Caco-2 (cell line): ENCODE measurements around the gene HIRIP3. TPM values are rescaled to one million over a fixed set of nuclear protein-coding genes. Genes with fewer than 3 reads are reported as not detected.

ENCODE experiments used
- BruUV-seq: library from RNA; stranded (reverse); fragments of 400-500 nt; replicated peaks from 2 replicates; lab custom pipeline; 2021; lab: Mats Ljungman, UMichigan
- CTCF ChIA-PET: fragments of 300-600 bp; sonication (Branson Sonifier 250); formaldehyde crosslinking; loops from one replicate; lab custom pipeline; 2022; ENCODE audit warnings: antibody characterized with exemption; lab: Charles Lee
- POLR2A ChIA-PET: fragments of 300-600 bp; sonication (Branson Sonifier 250); formaldehyde crosslinking; loops from one replicate; lab custom pipeline; 2022; ENCODE audit warnings: antibody characterized with exemption; lab: Charles Lee
- DNase-seq, 2 experiments: peaks; one replicate each; pipeline versions ENCODE4 v3.0.0 to v3.0.0-alpha.2; 2020 to 2022
- H3K27me3 ChIP-seq: replicated peaks from 2 replicates; pipeline ENCODE4 v1.6.0; 2011; ENCODE audit warnings: low read length; ENCODE audit not compliant: control insufficient read depth, insufficient read depth
- H3K36me3 ChIP-seq: 2 replicates; pipeline ENCODE4 v1.5.1; 2011; ENCODE audit warnings: low read length; ENCODE audit not compliant: control insufficient read depth, insufficient read depth
- H3K4me1 ChIP-seq: fragments of 250-450 bp; sonication (Bioruptor Pico); 2 replicates; pipeline ENCODE4 v1.5.1; 2020; ENCODE audit warnings: mild to moderate bottlenecking
- H3K4me3 ChIP-seq: 2 replicates; pipeline ENCODE4 v1.5.1; 2011; ENCODE audit warnings: low read depth, mild to moderate bottlenecking, control low read depth, low read length
- H3K9me3 ChIP-seq: fragments of 250-450 bp; sonication (Bioruptor Pico); 2 replicates; pipeline ENCODE4 v1.5.1; 2020; ENCODE audit warnings: mild to moderate bottlenecking, moderate library complexity
- H3K27ac Mint-ChIP-seq: one replicate; pipeline ENCODE4 v1.8.0; 2022; ENCODE audit warnings: mixed read lengths; ENCODE audit not compliant: unreplicated experiment
- H3K27me3 Mint-ChIP-seq: one replicate; pipeline ENCODE4 v1.8.0; 2022; ENCODE audit warnings: mixed read lengths; ENCODE audit not compliant: insufficient read depth, unreplicated experiment
- H3K36me3 Mint-ChIP-seq: one replicate; pipeline ENCODE4 v1.8.0; 2022; ENCODE audit warnings: mild to moderate bottlenecking, mixed read lengths; ENCODE audit not compliant: insufficient read depth, unreplicated experiment
- H3K4me1 Mint-ChIP-seq: one replicate; pipeline ENCODE4 v1.8.0; 2022; ENCODE audit warnings: low read depth, mixed read lengths; ENCODE audit not compliant: unreplicated experiment
- H3K4me3 Mint-ChIP-seq: one replicate; pipeline ENCODE4 v1.8.0; 2022; ENCODE audit warnings: mild to moderate bottlenecking, moderate library complexity, mixed read lengths; ENCODE audit not compliant: unreplicated experiment
- H3K9me3 Mint-ChIP-seq: one replicate; pipeline ENCODE4 v1.8.0; 2022; ENCODE audit warnings: mixed read lengths; ENCODE audit not compliant: unreplicated experiment
- intact Hi-C: fragments of 100-400 bp; cut with micrococcal nuclease; formaldehyde crosslinking; loops from one replicate; pipeline ENCODE4 v1.10.0; 2022; ENCODE audit not compliant: unreplicated experiment
- total RNA-seq: library from RNA; stranded (reverse); gene quantifications from 2 replicates; pipeline ENCODE4 v1.2.3, GENCODE V29; 2022
- TF ChIP-seq, protein P1 (sequence below), 2 experiments: fragments of 200-600 bp in 1 of 2; IDR thresholded peaks; 1 replicate in 1 of 2; 2 replicates in 1 of 2; pipeline versions ENCODE4 v1.5.1 to v1.8.0; 2011 to 2022; ENCODE audit warnings: antibody characterized with exemption in 1 of 2, control low read depth in 1 of 2, inconsistent platforms in 1 of 2, low read depth in 1 of 2, low read length in 1 of 2, mild to moderate bottlenecking in 1 of 2, moderate library complexity in 1 of 2; ENCODE audit not compliant: insufficient read depth in 1 of 2, severe bottlenecking in 1 of 2, unreplicated experiment in 1 of 2

The HIRIP3 gene
- total RNA-seq, 1 experiment from 2014 or later, result 23.3 TPM

DNA sequence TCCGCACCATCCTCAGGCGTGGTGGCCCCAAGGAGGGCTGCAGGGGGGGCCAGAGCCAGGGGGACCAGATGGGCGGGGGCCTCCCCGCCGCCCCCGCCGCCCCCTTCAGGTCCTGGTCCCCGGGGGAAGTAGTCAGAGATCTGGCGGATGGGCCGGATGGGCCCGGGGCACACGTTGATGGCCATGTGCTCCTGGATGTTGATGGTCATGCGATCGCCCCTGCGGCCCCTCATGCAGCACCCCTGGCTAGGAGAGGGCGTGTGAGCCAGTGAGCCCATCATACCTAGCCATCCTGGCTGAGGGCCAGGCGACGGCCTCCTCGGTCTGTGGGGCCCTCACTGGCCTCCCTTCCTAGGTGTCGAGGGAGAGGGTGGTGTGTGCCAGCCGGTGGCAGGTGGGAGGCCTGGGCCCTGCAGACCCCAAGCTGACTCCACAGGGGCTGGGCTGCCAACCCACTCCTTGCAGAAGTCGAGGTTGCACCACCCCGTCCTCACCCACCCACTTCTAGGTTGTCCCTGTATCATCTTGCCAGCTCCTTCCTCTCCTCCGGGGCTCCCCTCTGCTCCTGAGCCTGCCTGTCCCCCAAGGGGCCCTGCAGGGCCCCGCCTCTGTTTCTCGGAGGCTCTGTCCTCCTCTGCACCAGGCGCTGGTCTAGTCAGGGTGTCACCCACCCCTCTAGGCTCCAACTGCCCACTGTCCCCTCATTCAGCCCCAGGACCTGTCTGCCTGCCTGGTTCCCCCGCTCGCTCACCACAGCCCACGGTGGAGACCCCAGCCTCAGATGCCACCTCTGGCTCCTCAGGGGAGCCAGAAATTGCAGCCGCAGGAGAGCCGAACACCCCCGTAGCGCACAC is 14.8 kb upstream of the HIRIP3 start:
- H3K4me3 Mint-ChIP-seq, result peak overlapping the region; percentile 68
- H3K36me3 Mint-ChIP-seq, result no peaks in the 10 kb centered on the region
- POLR2A ChIA-PET, result no interaction called here
- no peaks in the 10 kb centered on the region for H3K9me3 ChIP-seq
- H3K4me1 ChIP-seq, result no peaks in the 10 kb centered on the region
- no peaks in the 10 kb centered on the region for H3K27me3 ChIP-seq
- no TSS peak for BruUV-seq
- no peak for DNase-seq
- H3K36me3 ChIP-seq, result no peaks in the 10 kb centered on the region
- H3K27ac Mint-ChIP-seq, result no peak overlapping the region
- H3K4me1 Mint-ChIP-seq, result no peaks in the 10 kb centered on the region
- H3K4me3 ChIP-seq, result peak overlapping the region; percentile 83
- TF ChIP-seq, protein P1, sequence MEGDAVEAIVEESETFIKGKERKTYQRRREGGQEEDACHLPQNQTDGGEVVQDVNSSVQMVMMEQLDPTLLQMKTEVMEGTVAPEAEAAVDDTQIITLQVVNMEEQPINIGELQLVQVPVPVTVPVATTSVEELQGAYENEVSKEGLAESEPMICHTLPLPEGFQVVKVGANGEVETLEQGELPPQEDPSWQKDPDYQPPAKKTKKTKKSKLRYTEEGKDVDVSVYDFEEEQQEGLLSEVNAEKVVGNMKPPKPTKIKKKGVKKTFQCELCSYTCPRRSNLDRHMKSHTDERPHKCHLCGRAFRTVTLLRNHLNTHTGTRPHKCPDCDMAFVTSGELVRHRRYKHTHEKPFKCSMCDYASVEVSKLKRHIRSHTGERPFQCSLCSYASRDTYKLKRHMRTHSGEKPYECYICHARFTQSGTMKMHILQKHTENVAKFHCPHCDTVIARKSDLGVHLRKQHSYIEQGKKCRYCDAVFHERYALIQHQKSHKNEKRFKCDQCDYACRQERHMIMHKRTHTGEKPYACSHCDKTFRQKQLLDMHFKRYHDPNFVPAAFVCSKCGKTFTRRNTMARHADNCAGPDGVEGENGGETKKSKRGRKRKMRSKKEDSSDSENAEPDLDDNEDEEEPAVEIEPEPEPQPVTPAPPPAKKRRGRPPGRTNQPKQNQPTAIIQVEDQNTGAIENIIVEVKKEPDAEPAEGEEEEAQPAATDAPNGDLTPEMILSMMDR (IDR thresholded peaks at IDR 0.05; ENCODE audit: insufficient read depth in 1 of 2, low read depth in 1 of 2, low read length in 1 of 2, severe bottlenecking in 1 of 2, unreplicated experiment in 1 of 2), result no peak
- no peaks in the 10 kb centered on the region for H3K27me3 Mint-ChIP-seq
- intact Hi-C loops, result no loop called here
- no peaks in the 10 kb centered on the region for H3K9me3 Mint-ChIP-seq
- CTCF ChIA-PET, result interaction anchor here (0.6 kb wide), 1 partner anchor 310 kb away, joined by 3 read pairs; no protein-coding TSS in a partner anchor

DNA sequence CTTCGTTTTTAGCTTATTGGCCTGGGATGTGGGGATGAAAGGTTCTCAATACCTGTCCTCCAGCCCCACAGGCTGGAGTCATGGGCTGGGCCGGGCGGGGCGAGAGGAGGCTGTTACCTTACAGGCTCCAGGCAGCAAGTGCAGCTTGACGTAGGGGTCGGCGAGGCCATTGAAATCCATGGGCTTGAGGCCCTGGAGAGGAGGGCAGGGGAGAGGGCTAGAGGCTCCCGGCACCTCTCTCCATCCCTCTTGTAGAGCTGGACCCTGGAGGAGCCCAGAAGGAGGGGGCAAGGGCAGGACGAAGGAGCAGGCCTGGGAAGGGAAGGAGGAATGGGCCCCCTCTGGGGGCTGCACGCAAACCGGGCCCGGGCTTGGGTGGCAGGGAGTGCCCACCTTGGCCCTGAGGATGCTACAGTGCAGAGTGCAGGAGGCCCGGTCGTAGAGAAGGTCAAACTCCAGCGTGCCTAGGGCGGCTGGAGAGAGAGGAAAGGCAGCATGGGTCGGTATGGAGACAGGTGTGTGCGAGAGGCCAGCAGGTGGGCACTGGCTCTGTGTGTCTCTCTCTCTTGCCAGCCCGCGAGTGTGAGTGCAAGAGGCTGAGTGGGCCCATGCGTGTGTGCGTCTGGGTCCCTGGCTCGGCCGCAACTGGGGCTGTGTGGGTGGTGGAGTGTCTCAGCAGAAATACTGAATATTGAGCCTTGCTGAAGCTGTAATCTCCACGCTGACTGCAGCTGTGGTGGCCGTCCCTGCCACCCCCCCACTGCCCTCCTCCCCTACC is 13.9 kb upstream of the HIRIP3 start:
- no TSS peak for BruUV-seq
- intact Hi-C loops, result no loop called here
- no peak overlapping the region for H3K27ac Mint-ChIP-seq
- H3K36me3 Mint-ChIP-seq, result peaks cover 1% of the 10 kb centered on the region
- ChIA-PET CTCF (no interaction called here), POLR2A (no interaction called here)
- no peaks in the 10 kb centered on the region for H3K36me3 ChIP-seq
- H3K9me3 ChIP-seq, result no peaks in the 10 kb centered on the region
- H3K4me1 Mint-ChIP-seq, result no peaks in the 10 kb centered on the region
- H3K4me3 ChIP-seq, result no peak overlapping the region
- H3K4me1 ChIP-seq, result no peaks in the 10 kb centered on the region
- peak overlapping the region; percentile 7 for H3K4me3 Mint-ChIP-seq
- no peaks in the 10 kb centered on the region for H3K27me3 Mint-ChIP-seq
- no peaks in the 10 kb centered on the region for H3K9me3 Mint-ChIP-seq
- TF ChIP-seq, protein P1 (IDR thresholded peaks at IDR 0.05; ENCODE audit: insufficient read depth in 1 of 2, low read depth in 1 of 2, low read length in 1 of 2, severe bottlenecking in 1 of 2, unreplicated experiment in 1 of 2), result no peak
- DNase-seq, result no peak
- no peaks in the 10 kb centered on the region for H3K27me3 ChIP-seq

DNA sequence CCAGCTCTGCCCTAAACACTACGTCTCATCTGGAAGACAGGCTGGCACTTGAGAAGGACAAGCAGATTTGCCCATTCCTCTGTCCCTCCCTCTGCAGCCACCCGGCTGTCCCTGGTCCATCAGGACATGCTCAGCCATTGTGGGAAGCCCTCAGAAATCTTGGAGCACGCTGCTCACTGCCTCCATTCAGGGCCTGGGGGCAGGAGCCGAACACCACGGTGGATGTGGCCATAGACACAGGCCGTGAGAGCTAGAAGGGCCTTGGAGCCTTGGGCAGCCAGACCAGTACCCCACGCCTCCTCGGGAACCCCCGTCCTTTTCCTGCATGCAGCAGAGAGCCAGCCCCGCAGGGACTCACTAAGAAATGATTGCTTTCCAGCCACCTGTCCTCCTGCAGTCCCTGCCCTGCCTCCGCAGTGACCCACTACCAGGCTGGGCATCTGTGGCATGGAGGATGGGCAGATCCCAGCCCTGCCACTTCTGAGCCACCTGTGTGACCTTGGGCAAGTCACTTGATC is 12.0 kb upstream of the HIRIP3 start:
- intact Hi-C loops, result no loop called here
- no peaks in the 10 kb centered on the region for H3K4me1 Mint-ChIP-seq
- no peaks in the 10 kb centered on the region for H3K27me3 ChIP-seq
- no peak overlapping the region for H3K4me3 ChIP-seq
- no peaks in the 10 kb centered on the region for H3K9me3 Mint-ChIP-seq
- H3K36me3 Mint-ChIP-seq, result peaks cover 9% of the 10 kb centered on the region
- no peaks in the 10 kb centered on the region for H3K27me3 Mint-ChIP-seq
- H3K4me1 ChIP-seq, result no peaks in the 10 kb centered on the region
- no peaks in the 10 kb centered on the region for H3K36me3 ChIP-seq
- BruUV-seq, result no TSS peak
- no peaks in the 10 kb centered on the region for H3K9me3 ChIP-seq
- TF ChIP-seq, protein P1 (IDR thresholded peaks at IDR 0.05; ENCODE audit: insufficient read depth in 1 of 2, low read depth in 1 of 2, low read length in 1 of 2, severe bottlenecking in 1 of 2, unreplicated experiment in 1 of 2), result no peak
- no peak overlapping the region for H3K27ac Mint-ChIP-seq
- H3K4me3 Mint-ChIP-seq, result no peak overlapping the region
- POLR2A ChIA-PET, result no interaction called here
- no peak for DNase-seq
- CTCF ChIA-PET, result no interaction called here
